Jurkat, Clone E6-1 (cell line): ENCODE results near the gene PCDHGA2.
"Not testable (repeated sequence)": the region's sequence is repeated elsewhere in the genome, so short reads cannot be mapped to it uniquely, and the experiment has no call there.

ENCODE experiments used
- DNase-seq: peaks from one replicate; pipeline ENCODE4 v3.0.0-alpha.2; 2011; ENCODE audit warnings: low read depth, low spot score
- H3K4me3 ChIP-seq: 2 replicates; pipeline ENCODE4 v1.5.1; 2011; ENCODE audit warnings: mild to moderate bottlenecking, low read length, control low read depth, moderate library complexity

PCDHGA2 gene

GRCh38 chr5:141373673-141374317 lies 35.2 kb downstream of the PCDHGA2 start, which contains the start of gene PCDHGA6:
Gene PCDHGA6, plus strand, starts transcription at chr5:141373891. Its CDS starts 193 bp downstream, at chr5:141374084.
- no peak within 1 kb of the TSS for H3K4me3 ChIP-seq
- no peak for DNase-seq

GRCh38 chr5:141374627-141375026 lies 36.1 kb downstream of the PCDHGA2 start:
- H3K4me3 ChIP-seq: no peak overlapping the region
- DNase-seq: no peak

- not testable (repeated sequence) for H3K4me3 ChIP-seq, DNase-seq
Measured at GRCh38 chr5:141375444-141376155, 37.0 kb downstream of the PCDHGA2 start.

- H3K4me3 ChIP-seq: no peak within 1 kb of the TSS
- DNase-seq: no peak
Measured at GRCh38 chr5:141382469-141383294, 44.1 kb downstream of the PCDHGA2 start, which contains the start of gene PCDHGA7. Gene PCDHGA7, plus strand, starts transcription at chr5:141382742. Its CDS starts 158 bp downstream, at chr5:141382900.

- no peak for DNase-seq
- no peak overlapping the region for H3K4me3 ChIP-seq
Measured at GRCh38 chr5:141383345-141383744, 44.8 kb downstream of the PCDHGA2 start.

GRCh38 chr5:141384471-141385267 lies 46.1 kb downstream of the PCDHGA2 start:
- no peak overlapping the region for H3K4me3 ChIP-seq
- no peak for DNase-seq

- not testable (repeated sequence) for H3K4me3 ChIP-seq, DNase-seq
Measured at GRCh38 chr5:141387557-141388311, 49.2 kb downstream of the PCDHGA2 start, which contains the start of gene PCDHGB4. Gene PCDHGB4, plus strand, starts transcription at chr5:141387698. Its CDS starts 187 bp downstream, at chr5:141387885.

GRCh38 chr5:141388661-141389060 lies 50.1 kb downstream of the PCDHGA2 start:
- H3K4me3 ChIP-seq: no peak overlapping the region

GRCh38 chr5:141389153-141390042 lies 50.8 kb downstream of the PCDHGA2 start:
- no peak overlapping the region for H3K4me3 ChIP-seq
- no peak for DNase-seq

More at GRCh38 chr5:141388661-141389060, 50.1 kb downstream of the PCDHGA2 start:
- no peak for DNase-seq

GRCh38 chr5:141392429-141393198 lies 54.1 kb downstream of the PCDHGA2 start, which contains the start of gene PCDHGA8:
Gene PCDHGA8, plus strand, starts transcription at chr5:141392633. Its CDS starts 181 bp downstream, at chr5:141392814.
- no peak for DNase-seq
- H3K4me3 ChIP-seq: no peak within 1 kb of the TSS
